ENCODE results near the gene EGFR.

GRCh38 chr7:55081068-55081467 is 62.3 kb downstream of the EGFR start:
- TF ChIP-seq CTCF (IDR thresholded peaks at IDR 0.05): no peak
- no peak for TF ChIP-seq RCOR1 (IDR thresholded peaks at IDR 0.05; ENCODE audit: low read depth, low read length)
- no peak for TF ChIP-seq POLR2A (IDR thresholded peaks at IDR 0.05; ENCODE audit: low read length)
- TF ChIP-seq HOXA7 (CRISPR knock-in tag; IDR thresholded peaks at IDR 0.05): no peak
- TF ChIP-seq REST (IDR thresholded peaks at IDR 0.05): no peak
- no peak for TF ChIP-seq CEBPB (IDR thresholded peaks at IDR 0.05)

All from A549 (cell line).